Hepatocyte (in vitro differentiated cells): ENCODE measurements around the gene VARS1.

Experiments
- EZH2 ChIP-seq: fragments of 200-600 bp; sonication (generic); IDR thresholded peaks from 2 replicates; pipeline ENCODE4 v1.6.1; 2016; ENCODE audit warnings: antibody characterized with exemption, mild to moderate bottlenecking, borderline replicate concordance
- EZH2phosphoT487 ChIP-seq: fragments of 200-600 bp; sonication (generic); IDR thresholded peaks from one replicate; pipeline ENCODE4 v1.6.1; 2018; ENCODE audit warnings: antibody characterized with exemption, mild to moderate bottlenecking, low read depth, moderate library complexity; ENCODE audit not compliant: unreplicated experiment, severe bottlenecking
- TF ChIP-seq, protein P1 (sequence below): fragments of 200-600 bp; sonication (generic); IDR thresholded peaks from 2 replicates; pipeline ENCODE4 v1.5.1; 2016; ENCODE audit warnings: antibody characterized with exemption, mild to moderate bottlenecking; ENCODE audit not compliant: poor library complexity

DNA sequence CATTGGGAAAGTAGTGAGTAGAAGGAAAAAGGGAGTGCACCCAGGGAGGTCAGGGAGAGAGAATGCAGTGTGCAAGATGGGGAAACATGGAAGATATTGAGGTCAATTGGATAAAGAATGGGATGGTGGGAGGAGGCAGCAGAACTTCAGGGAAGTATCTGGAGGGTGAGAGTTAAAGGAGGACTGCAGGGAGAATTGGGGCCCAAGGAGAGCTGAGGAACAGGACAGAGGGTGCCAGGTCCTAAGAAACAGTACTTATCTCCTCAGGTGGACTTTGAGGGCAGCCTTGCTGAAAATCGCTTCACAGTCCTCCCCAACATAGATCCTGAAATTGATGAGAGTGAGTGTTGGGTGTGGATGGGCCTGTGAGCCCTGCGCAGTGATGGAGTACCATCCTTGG lies 37.3 kb downstream of the VARS1 start:
- TF ChIP-seq, protein P1, sequence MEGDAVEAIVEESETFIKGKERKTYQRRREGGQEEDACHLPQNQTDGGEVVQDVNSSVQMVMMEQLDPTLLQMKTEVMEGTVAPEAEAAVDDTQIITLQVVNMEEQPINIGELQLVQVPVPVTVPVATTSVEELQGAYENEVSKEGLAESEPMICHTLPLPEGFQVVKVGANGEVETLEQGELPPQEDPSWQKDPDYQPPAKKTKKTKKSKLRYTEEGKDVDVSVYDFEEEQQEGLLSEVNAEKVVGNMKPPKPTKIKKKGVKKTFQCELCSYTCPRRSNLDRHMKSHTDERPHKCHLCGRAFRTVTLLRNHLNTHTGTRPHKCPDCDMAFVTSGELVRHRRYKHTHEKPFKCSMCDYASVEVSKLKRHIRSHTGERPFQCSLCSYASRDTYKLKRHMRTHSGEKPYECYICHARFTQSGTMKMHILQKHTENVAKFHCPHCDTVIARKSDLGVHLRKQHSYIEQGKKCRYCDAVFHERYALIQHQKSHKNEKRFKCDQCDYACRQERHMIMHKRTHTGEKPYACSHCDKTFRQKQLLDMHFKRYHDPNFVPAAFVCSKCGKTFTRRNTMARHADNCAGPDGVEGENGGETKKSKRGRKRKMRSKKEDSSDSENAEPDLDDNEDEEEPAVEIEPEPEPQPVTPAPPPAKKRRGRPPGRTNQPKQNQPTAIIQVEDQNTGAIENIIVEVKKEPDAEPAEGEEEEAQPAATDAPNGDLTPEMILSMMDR: no peak
- TF ChIP-seq EZH2: no peak
- no peak for TF ChIP-seq EZH2phosphoT487
